Uterus (tissue), 2 donors: ENCODE measurements around the gene GGCX.

ENCODE experiments used
- CTCF ChIP-seq, 4 experiments: fragments of 200-600 bp in 2 of 4; fragments of 450-650 bp in 2 of 4; sonication (generic) in 2 of 4; IDR thresholded peaks; one replicate each; pipeline ENCODE4 v1.5.1; 2016 to 2019; ENCODE audit warnings: antibody characterized with exemption in 4 of 4, mild to moderate bottlenecking in 2 of 4, moderate library complexity in 1 of 4
- POLR2A ChIP-seq, 2 donors: fragments of 450-650 bp; IDR thresholded peaks; one replicate each; pipeline ENCODE4 v1.6.1; 2016; ENCODE audit warnings: antibody characterized with exemption in 2 of 2, mild to moderate bottlenecking in 1 of 2, moderate library complexity in 1 of 2

- TF ChIP-seq CTCF (IDR thresholded peaks at IDR 0.05), result no peak
- TF ChIP-seq POLR2A (IDR thresholded peaks at IDR 0.05), result no peak
Observed at GRCh38 chr2:85578243-85579180, 17.2 kb upstream of the GGCX start.
